DND-41 (cell line): Measurements from ENCODE around the gene ZNF48.

ENCODE experiments used
- ATAC-seq: fragments of 200-7000 bp; cut with Tn5 transposase; 3 replicates; pipeline ENCODE4 v1.9.1; 2021; ENCODE audit warnings: low read depth; ENCODE audit not compliant: insufficient read depth
- DNase-seq: peaks from one replicate; pipeline ENCODE4 v3.0.0-alpha.2; 2020
- H2AFZ ChIP-seq: 2 replicates; pipeline ENCODE4 v1.6.0; 2012; ENCODE audit warnings: low read depth, low read length
- H3K27ac ChIP-seq: 2 replicates; pipeline ENCODE4 v1.5.1; 2012; ENCODE audit warnings: low read length, inconsistent platforms
- H3K27me3 ChIP-seq: fragments of 200-600 bp; sonication (generic); 2 replicates; pipeline ENCODE4 v1.6.0; 2012; ENCODE audit warnings: low read length, mild to moderate bottlenecking, inconsistent platforms; ENCODE audit not compliant: insufficient read depth, poor library complexity
- H3K36me3 ChIP-seq: 2 replicates; pipeline ENCODE4 v1.5.1; 2012; ENCODE audit warnings: low read length, inconsistent platforms; ENCODE audit not compliant: insufficient read depth
- H3K4me1 ChIP-seq: 2 replicates; pipeline ENCODE4 v1.5.1; 2012; ENCODE audit warnings: mild to moderate bottlenecking, low read length; ENCODE audit not compliant: insufficient read depth
- H3K4me2 ChIP-seq: 2 replicates; pipeline ENCODE4 v1.6.0; 2012; ENCODE audit warnings: mild to moderate bottlenecking, moderate library complexity, low read length, inconsistent platforms; ENCODE audit not compliant: insufficient read depth
- H3K4me3 ChIP-seq, 2 experiments: fragments of 200-600 bp in 1 of 2; shearing (Covaris generic) in 1 of 2; 2 replicates each; pipeline ENCODE4 v1.5.1; 2012 to 2016; ENCODE audit warnings: inconsistent platforms in 2 of 2, low read length in 2 of 2, mild to moderate bottlenecking in 2 of 2, low read depth in 1 of 2, moderate library complexity in 1 of 2
- H3K79me2 ChIP-seq: 2 replicates; pipeline ENCODE4 v1.6.0; 2012; ENCODE audit warnings: low read length, inconsistent platforms; ENCODE audit not compliant: insufficient read depth
- H3K9ac ChIP-seq: 2 replicates; pipeline ENCODE4 v1.6.0; 2012; ENCODE audit warnings: low read depth, mild to moderate bottlenecking, inconsistent platforms, low read length, moderate library complexity
- H3K9me3 ChIP-seq: 2 replicates; pipeline ENCODE4 v1.5.1; 2012; ENCODE audit warnings: low read length, moderate library complexity, mild to moderate bottlenecking, inconsistent platforms; ENCODE audit not compliant: insufficient read depth, severe bottlenecking
- H4K20me1 ChIP-seq: 2 replicates; pipeline ENCODE4 v1.6.0; 2012; ENCODE audit warnings: low read length; ENCODE audit not compliant: insufficient read depth
- EZH2 ChIP-seq: IDR thresholded peaks from 3 replicates; pipeline ENCODE4 v1.6.1; 2012; ENCODE audit warnings: borderline replicate concordance, low read depth, mild to moderate bottlenecking, moderate library complexity, low read length, inconsistent platforms; ENCODE audit not compliant: severe bottlenecking
- TF ChIP-seq, protein P1 (sequence below): IDR thresholded peaks from 2 replicates; pipeline ENCODE4 v1.5.1; 2012; ENCODE audit warnings: borderline replicate concordance, low read length, moderate library complexity, mild to moderate bottlenecking; ENCODE audit not compliant: poor library complexity, severe bottlenecking; ENCODE audit errors: extremely low read depth

ZNF48 gene

DNA sequence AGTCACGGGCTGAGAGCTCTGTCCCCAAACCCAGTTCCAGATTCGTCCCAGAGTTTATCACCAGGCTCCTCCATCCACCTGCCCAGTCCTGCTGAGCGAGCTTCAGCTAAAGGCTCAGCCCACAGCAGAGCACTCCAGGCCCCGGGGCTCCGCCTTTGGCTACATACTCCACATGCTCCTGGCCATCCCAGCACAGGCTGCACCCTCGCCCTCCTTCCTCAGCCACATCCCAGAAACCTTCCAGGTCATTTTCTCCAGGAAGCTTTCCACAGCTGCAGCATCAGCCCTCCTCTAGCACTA is 35.4 kb upstream of the ZNF48 start:
- ATAC-seq (no peak), DNase-seq (no peak)
- peaks cover 50% of the 10 kb centered on the region for H3K79me2 ChIP-seq
- H3K9ac ChIP-seq, result no peak overlapping the region
- no peak overlapping the region for H2AFZ ChIP-seq
- no peaks in the 10 kb centered on the region for H3K9me3 ChIP-seq
- H3K36me3 ChIP-seq, result peaks cover 71% of the 10 kb centered on the region
- H3K27ac ChIP-seq, result no peak overlapping the region
- H3K27me3 ChIP-seq, result no peaks in the 10 kb centered on the region
- H4K20me1 ChIP-seq, result peaks cover 7% of the 10 kb centered on the region; the same call in 1 of the 2 replicates
- no peak overlapping the region for H3K4me2 ChIP-seq
- no peak overlapping the region for H3K4me3 ChIP-seq
- peaks cover 25% of the 10 kb centered on the region for H3K4me1 ChIP-seq
- TF ChIP-seq, protein P1, sequence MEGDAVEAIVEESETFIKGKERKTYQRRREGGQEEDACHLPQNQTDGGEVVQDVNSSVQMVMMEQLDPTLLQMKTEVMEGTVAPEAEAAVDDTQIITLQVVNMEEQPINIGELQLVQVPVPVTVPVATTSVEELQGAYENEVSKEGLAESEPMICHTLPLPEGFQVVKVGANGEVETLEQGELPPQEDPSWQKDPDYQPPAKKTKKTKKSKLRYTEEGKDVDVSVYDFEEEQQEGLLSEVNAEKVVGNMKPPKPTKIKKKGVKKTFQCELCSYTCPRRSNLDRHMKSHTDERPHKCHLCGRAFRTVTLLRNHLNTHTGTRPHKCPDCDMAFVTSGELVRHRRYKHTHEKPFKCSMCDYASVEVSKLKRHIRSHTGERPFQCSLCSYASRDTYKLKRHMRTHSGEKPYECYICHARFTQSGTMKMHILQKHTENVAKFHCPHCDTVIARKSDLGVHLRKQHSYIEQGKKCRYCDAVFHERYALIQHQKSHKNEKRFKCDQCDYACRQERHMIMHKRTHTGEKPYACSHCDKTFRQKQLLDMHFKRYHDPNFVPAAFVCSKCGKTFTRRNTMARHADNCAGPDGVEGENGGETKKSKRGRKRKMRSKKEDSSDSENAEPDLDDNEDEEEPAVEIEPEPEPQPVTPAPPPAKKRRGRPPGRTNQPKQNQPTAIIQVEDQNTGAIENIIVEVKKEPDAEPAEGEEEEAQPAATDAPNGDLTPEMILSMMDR, result no peak
- no peak for TF ChIP-seq EZH2

DNA sequence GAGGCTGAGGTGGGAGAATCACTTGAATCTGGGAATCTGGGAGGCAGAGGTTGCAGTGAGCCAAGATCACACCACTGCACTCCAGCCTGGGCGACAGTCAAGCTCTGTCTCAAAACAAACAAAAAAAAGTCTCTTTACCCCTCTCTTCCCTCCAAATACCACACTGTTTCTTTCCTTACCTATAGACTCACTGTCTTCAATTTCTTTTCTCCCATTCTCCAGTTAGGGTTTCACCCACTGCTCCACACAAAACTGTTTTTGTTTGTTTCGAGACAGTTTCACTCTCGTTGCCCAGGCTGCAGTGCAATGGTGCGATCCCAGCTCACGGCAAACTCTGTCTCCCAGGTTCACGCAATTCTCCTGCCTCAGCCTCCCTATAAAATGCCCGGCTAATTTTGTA is 34.0 kb upstream of the ZNF48 start:
- H3K79me2 ChIP-seq, result peaks cover 54% of the 10 kb centered on the region

GRCh38 chr16:30365200-30365599 is 30.0 kb upstream of the ZNF48 start:
- Histone ChIP-seq H3K4me1 (peaks cover 40% of the 10 kb centered on the region), H3K4me2 (0 out of 2 replicates have a peak overlapping the region, but pooled peaks have one; percentile 21), H2AFZ (no peak overlapping the region), H3K4me3 (no peak overlapping the region), H4K20me1 (peaks cover 30% of the 10 kb centered on the region), H3K36me3 (peaks cover 62% of the 10 kb centered on the region), H3K79me2 (peaks cover 88% of the 10 kb centered on the region), H3K27me3 (no peaks in the 10 kb centered on the region), H3K9me3 (no peaks in the 10 kb centered on the region), H3K9ac (no peak overlapping the region), H3K27ac (no peak overlapping the region)
- ATAC-seq, result no peak
- DNase-seq, result no peak
- TF ChIP-seq, protein P1, result no peak
- TF ChIP-seq EZH2, result no peak

More for the DNA sequence above, 34.0 kb upstream of the ZNF48 start:
- Histone ChIP-seq H3K36me3 (peaks cover 82% of the 10 kb centered on the region), H3K9me3 (no peaks in the 10 kb centered on the region), H3K4me1 (peaks cover 24% of the 10 kb centered on the region), H3K4me3 (no peak overlapping the region), H4K20me1 (peaks cover 13% of the 10 kb centered on the region; the same call in 1 of the 2 replicates), H3K4me2 (no peak overlapping the region), H3K9ac (no peak overlapping the region), H3K27ac (no peak overlapping the region), H3K27me3 (no peaks in the 10 kb centered on the region), H2AFZ (no peak overlapping the region)
- TF ChIP-seq, protein P1, result no peak
- TF ChIP-seq EZH2, result no peak
- no peak for ATAC-seq
- DNase-seq, result no peak

GRCh38 chr16:30366511-30366910 is 28.7 kb upstream of the ZNF48 start:
- H3K27me3 ChIP-seq, result no peaks in the 10 kb centered on the region
- peak overlapping the region in 1 of 2 experiments; percentile 73; a peak in 2 of 4 replicates for H3K4me3 ChIP-seq
- DNase-seq, result no peak
- H3K9me3 ChIP-seq, result no peaks in the 10 kb centered on the region
- TF ChIP-seq, protein P1, result no peak
- TF ChIP-seq EZH2, result no peak
- no peak overlapping the region for H3K27ac ChIP-seq
- H2AFZ ChIP-seq, result no peak overlapping the region
- no peak for ATAC-seq
- peak overlapping the region; percentile 86 for H3K4me2 ChIP-seq
- peaks cover 30% of the 10 kb centered on the region for H4K20me1 ChIP-seq
- peaks cover 78% of the 10 kb centered on the region for H3K79me2 ChIP-seq
- H3K36me3 ChIP-seq, result peaks cover 52% of the 10 kb centered on the region
- H3K4me1 ChIP-seq, result peaks cover 45% of the 10 kb centered on the region
- H3K9ac ChIP-seq, result peak overlapping the region; percentile 77; the same call in 1 of the 2 replicates
